GM12878 (cell line): ENCODE results near the gene IRF4. TPM values are rescaled to one million over a fixed set of nuclear protein-coding genes. Genes with fewer than 3 reads are reported as not detected.

Source experiments
- CHD1 ChIP-seq: IDR thresholded peaks from 2 replicates; pipeline ENCODE4 v1.6.1; 2012; ENCODE audit warnings: low read depth, low read length, improper control_type of control experiment
- EP300 ChIP-seq, 2 experiments: fragments of 150-350 bp in 1 of 2; IDR thresholded peaks; 2 replicates each; pipeline ENCODE4 v1.6.1; 2011 to 2012; ENCODE audit warnings: low read depth in 2 of 2, low read length in 2 of 2, borderline replicate concordance in 1 of 2, improper control_type of control experiment in 1 of 2, inconsistent platforms in 1 of 2; ENCODE audit not compliant: control insufficient read depth in 1 of 2
- FOXM1 ChIP-seq: IDR thresholded peaks from 2 replicates; pipeline ENCODE4 v1.6.1; 2012; ENCODE audit warnings: low read depth, mild to moderate bottlenecking, inconsistent platforms, low read length, moderate library complexity
- IRF3 ChIP-seq: fragments of 450-650 bp; IDR thresholded peaks from 2 replicates; pipeline ENCODE4 v1.6.1; 2014; ENCODE audit warnings: mild to moderate bottlenecking
- KAT2A ChIP-seq: conservative IDR thresholded peaks from 2 replicates; pipeline ENCODE4 v1.6.1; 2011; ENCODE audit warnings: low read depth, low read length; ENCODE audit not compliant: control insufficient read depth
- LARP7 ChIP-seq: fragments of 450-650 bp; IDR thresholded peaks from 2 replicates; pipeline ENCODE4 v1.6.1; 2017; ENCODE audit warnings: mild to moderate bottlenecking
- MTA2 ChIP-seq: fragments of 450-650 bp; IDR thresholded peaks from 2 replicates; pipeline ENCODE4 v1.6.1; 2016; ENCODE audit warnings: low read depth, mild to moderate bottlenecking, moderate library complexity
- MYC ChIP-seq: IDR thresholded peaks from 2 replicates; pipeline ENCODE4 v1.6.1; 2011; ENCODE audit warnings: mild to moderate bottlenecking, low read length, moderate library complexity, inconsistent platforms; ENCODE audit not compliant: insufficient read depth, insufficient replicate concordance, insufficient read length, severe bottlenecking
- NFXL1 ChIP-seq: fragments of 450-650 bp; IDR thresholded peaks from 2 replicates; pipeline ENCODE4 v1.6.1; 2017; ENCODE audit warnings: antibody characterized with exemption, mild to moderate bottlenecking, borderline replicate concordance
- PAX8 ChIP-seq: fragments of 450-650 bp; IDR thresholded peaks from 2 replicates; pipeline ENCODE4 v1.6.1; 2017; ENCODE audit warnings: mild to moderate bottlenecking, moderate library complexity
- PKNOX1 ChIP-seq: fragments of 450-650 bp; IDR thresholded peaks from 2 replicates; pipeline ENCODE4 v1.6.1; 2016; ENCODE audit warnings: mild to moderate bottlenecking
- POLR2AphosphoS5 ChIP-seq: IDR thresholded peaks from 2 replicates; pipeline ENCODE4 v1.6.1; 2011; ENCODE audit warnings: mild to moderate bottlenecking, low read length, inconsistent platforms
- RAD21 ChIP-seq: IDR thresholded peaks from 2 replicates; pipeline ENCODE4 v1.6.1; 2011; ENCODE audit warnings: mild to moderate bottlenecking, low read depth, low read length, moderate library complexity; ENCODE audit not compliant: insufficient read depth
- RELB ChIP-seq: fragments of 450-650 bp; IDR thresholded peaks from 2 replicates; pipeline ENCODE4 v1.6.1; 2017; ENCODE audit warnings: low read depth, mild to moderate bottlenecking, moderate library complexity
- SMAD1 ChIP-seq: fragments of 450-650 bp; IDR thresholded peaks from 2 replicates; pipeline ENCODE4 v1.6.1; 2018; ENCODE audit warnings: mild to moderate bottlenecking, low read depth; ENCODE audit not compliant: partially characterized antibody
- SREBF2 ChIP-seq: IDR thresholded peaks from 2 replicates; pipeline ENCODE4 v1.6.1; 2012; ENCODE audit warnings: mild to moderate bottlenecking, low read length
- TBL1XR1 ChIP-seq: IDR thresholded peaks from 2 replicates; pipeline ENCODE4 v1.6.1; 2012; ENCODE audit warnings: low read depth, low read length, improper control_type of control experiment
- TCF3 ChIP-seq: IDR thresholded peaks from 2 replicates; pipeline ENCODE4 v1.6.1; 2012; ENCODE audit warnings: low read depth, mild to moderate bottlenecking, low read length, borderline replicate concordance; ENCODE audit not compliant: insufficient read depth
- USF2 ChIP-seq: IDR thresholded peaks from 2 replicates; pipeline ENCODE4 v1.6.1; 2011; ENCODE audit warnings: low read depth, low read length, improper control_type of control experiment, borderline replicate concordance
- ZBED1 ChIP-seq: IDR thresholded peaks from 2 replicates; pipeline ENCODE4 v1.6.1; 2016; ENCODE audit warnings: borderline replicate concordance
- polyA plus RNA-seq, 11 experiments: library from polyadenylated mRNA; depleted of rRNA in 4 of 11; unstranded in 6 of 11; stranded (reverse) in 5 of 11; fragments of >200 nt; fragmentation: Nextera tagmentation in 4 of 11; fragmentation: Illumina TruSeq in 1 of 11; extraction: Ambion mirVana in 4 of 11; extraction: Trizol in 1 of 11; gene quantifications; 1 replicate in 1 of 11; 2 replicates in 10 of 11; pipeline versions ENCODE4 v1.2.1 to v1.2.3, GENCODE V29; 2011 to 2016; ENCODE audit warnings: inconsistent platforms in 2 of 11, missing spikeins in 2 of 11, low read depth in 1 of 11
- total RNA-seq, 4 experiments: library from RNA; depleted of rRNA in 3 of 4; stranded (reverse); fragments of >200 nt in 3 of 4; fragmentation: Illumina TruSeq in 1 of 4; extraction: Trizol in 1 of 4; gene quantifications; 2 replicates each; pipeline versions ENCODE4 v1.2.1 to v1.2.3, GENCODE V29; 2013 to 2021

IRF4 gene
- total and polyA plus RNA-seq, 10 of the 15 experiments (the other 5 are each of a cell fraction or from before 2014, with no cell fraction given): 50.0 to 495 (median 257) TPM

GRCh38 chr6:410555-411395 lies 19.2 kb downstream of the IRF4 start (continued):
- TF ChIP-seq ZBED1 (peak; percentile 7; the same call in 1 of the 2 replicates), CHD1 (no peak), LARP7 (no peak), TBL1XR1 (no peak), TCF3 (0 out of 2 replicates have a peak, but pooled peaks have one; percentile 23), RELB (no peak), IRF3 (no peak), SMAD1 (no peak), KAT2A (no peak), SREBF2 (no peak), MYC (no peak), RAD21 (no peak), PAX8 (no peak), FOXM1 (no peak), POLR2AphosphoS5 (peak; percentile 93), PKNOX1 (no peak), USF2 (no peak), MTA2 (no peak), NFXL1 (no peak), EP300 (IDR thresholded peaks at IDR 0.05; ENCODE audit: borderline replicate concordance in 1 of 2, control insufficient read depth in 1 of 2, low read depth in 2 of 2, low read length in 2 of 2) (no peak)
